Psoas muscle (tissue), 8 donors: ENCODE data around the gene CFAP141. TPM values are rescaled to one million over a fixed set of nuclear protein-coding genes. Genes with fewer than 3 reads are reported as not detected.
A peak's percentile ranks its signal among the peaks of the same experiment; 100 is the strongest.

ENCODE experiments used
- ATAC-seq, 4 donors: fragments of 200-7000 bp; cut with Tn5 transposase; one replicate each; pipeline ENCODE4 v1.9.1; 2020; ENCODE audit warnings: moderate library complexity in 3 of 4, mild to moderate bottlenecking in 2 of 4
- DNase-seq, 2 donors: peaks; one replicate each; pipeline ENCODE4 v3.0.0-alpha.2; 2020
- H3K27ac ChIP-seq: fragments of 200-600 bp; one replicate; pipeline ENCODE4 v1.8.0; 2022
- H3K27me3 ChIP-seq, 3 donors: fragments of 200-600 bp in 1 of 3; one replicate each; pipeline versions ENCODE4 v1.6.1 to v1.8.0; 2013 to 2022; ENCODE audit warnings: low read length in 2 of 3, mild to moderate bottlenecking in 2 of 3, moderate library complexity in 1 of 3; ENCODE audit not compliant: insufficient read depth in 3 of 3
- H3K36me3 ChIP-seq, 2 donors: fragments of 200-600 bp in 1 of 2; one replicate each; pipeline versions ENCODE4 v1.6.1 to v1.8.0; 2013 to 2022; ENCODE audit warnings: low read depth in 1 of 2, mild to moderate bottlenecking in 1 of 2, moderate library complexity in 1 of 2; ENCODE audit not compliant: insufficient read depth in 1 of 2
- H3K4me1 ChIP-seq: fragments of 200-600 bp; one replicate; pipeline ENCODE4 v1.8.0; 2022
- H3K4me3 ChIP-seq: fragments of 200-600 bp; one replicate; pipeline ENCODE4 v1.8.0; 2022; ENCODE audit warnings: mild to moderate bottlenecking
- H3K9me3 ChIP-seq: fragments of 200-600 bp; one replicate; pipeline ENCODE4 v1.8.0; 2022
- whole genome bisulfite sequencing, 3 donors: extraction: QIAGEN DNeasy Blood & Tissue Kit; methylation state at CpG; one replicate each; pipeline versions ENCODE4 v1.1.6 to v1.1.7; 2013; 5-methylcytosine and 5-hydroxymethylcytosine counted together
- intact Hi-C, 2 donors: fragments of 100-400 bp; cut with DNase I; formaldehyde crosslinking; loops; one replicate each; pipeline versions ENCODE4 v1.11.0 to v1.14.2; 2022
- polyA plus RNA-seq, 3 donors: library from polyadenylated mRNA; stranded (reverse); fragments of 200-250 nt; gene quantifications; one replicate each; pipeline ENCODE4 v1.2.3, GENCODE V29; 2013
- total RNA-seq, 4 donors: library from RNA; stranded (reverse); fragmentation: NEBNext Ultra II Directional in 2 of 4; extraction: Animal tissue kit (Norgen Biotek cat#: 25700) in 2 of 4; gene quantifications; one replicate each; pipeline versions ENCODE4 v1.2.1 to v1.2.4, GENCODE V29; 2021 to 2023
- TF ChIP-seq, protein P1 (sequence below): fragments of 200-600 bp; IDR thresholded peaks from one replicate; pipeline ENCODE4 v1.8.0; 2022; ENCODE audit warnings: antibody characterized with exemption
- donor health status: healthy with polysubstance abuse.
- donor health status: DM: no; HTN: no; CAD: no; lungs with moderate emphysema.
- donor health status: Bipolar disorder and iron deficiency.
- donor health status: healthy.
- donor health status: DM: yes; HTN: yes; CAD: no.
- donor health status: DM: no; HTN: no; CAD: no.
- donor health status: DM: no; HTN: no; CAD: no.
- donor health status: DM: yes; HTN: yes; CAD: no.

CFAP141 gene
- total and polyA plus RNA-seq, 7 donors, result not detected

DNA sequence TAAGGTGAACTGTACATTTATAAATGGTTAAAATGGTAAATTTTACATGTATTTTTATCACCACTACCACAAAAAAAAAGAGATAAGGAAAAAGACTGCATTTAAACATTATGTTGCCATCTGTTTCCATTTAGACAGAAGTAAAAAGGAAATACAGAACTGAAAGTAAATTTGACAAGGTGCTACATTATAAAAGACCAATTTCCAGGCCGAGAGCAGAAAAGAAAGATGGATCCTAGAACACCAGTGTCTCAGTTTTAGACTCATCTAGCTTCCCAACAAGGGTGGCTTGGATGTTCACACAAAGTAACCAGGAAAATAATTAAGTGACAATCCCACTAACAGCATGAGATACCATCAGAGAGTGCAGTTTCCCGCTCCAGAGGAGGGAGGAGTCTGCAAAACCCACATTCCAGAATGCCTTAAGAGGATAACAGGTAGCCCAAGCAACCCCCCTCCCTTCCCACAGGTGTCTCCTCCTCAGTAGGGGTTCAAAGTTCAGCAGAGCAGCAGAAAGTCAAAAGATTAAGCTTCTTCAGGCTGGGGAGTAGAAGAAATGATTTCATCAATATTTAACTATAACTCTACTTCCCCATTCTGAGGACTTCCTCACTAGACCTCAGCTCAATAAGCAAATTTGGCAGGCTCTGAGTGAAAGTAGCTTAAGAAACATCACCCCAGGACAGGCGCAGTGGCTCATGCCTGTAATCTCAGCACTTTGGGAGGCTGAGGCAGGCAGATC lies 26.0 kb downstream of the CFAP141 start:
- Histone ChIP-seq H3K27ac (peak overlapping the region; percentile 60), H3K4me1 (peaks cover 71% of the 10 kb centered on the region), H3K27me3 (no peaks in the 10 kb centered on the region), H3K9me3 (no peaks in the 10 kb centered on the region), H3K4me3 (peak overlapping the region; percentile 76), H3K36me3 (peaks cover 16 to 53% of the 10 kb centered on the region in 2 donors)
- TF ChIP-seq, protein P1, sequence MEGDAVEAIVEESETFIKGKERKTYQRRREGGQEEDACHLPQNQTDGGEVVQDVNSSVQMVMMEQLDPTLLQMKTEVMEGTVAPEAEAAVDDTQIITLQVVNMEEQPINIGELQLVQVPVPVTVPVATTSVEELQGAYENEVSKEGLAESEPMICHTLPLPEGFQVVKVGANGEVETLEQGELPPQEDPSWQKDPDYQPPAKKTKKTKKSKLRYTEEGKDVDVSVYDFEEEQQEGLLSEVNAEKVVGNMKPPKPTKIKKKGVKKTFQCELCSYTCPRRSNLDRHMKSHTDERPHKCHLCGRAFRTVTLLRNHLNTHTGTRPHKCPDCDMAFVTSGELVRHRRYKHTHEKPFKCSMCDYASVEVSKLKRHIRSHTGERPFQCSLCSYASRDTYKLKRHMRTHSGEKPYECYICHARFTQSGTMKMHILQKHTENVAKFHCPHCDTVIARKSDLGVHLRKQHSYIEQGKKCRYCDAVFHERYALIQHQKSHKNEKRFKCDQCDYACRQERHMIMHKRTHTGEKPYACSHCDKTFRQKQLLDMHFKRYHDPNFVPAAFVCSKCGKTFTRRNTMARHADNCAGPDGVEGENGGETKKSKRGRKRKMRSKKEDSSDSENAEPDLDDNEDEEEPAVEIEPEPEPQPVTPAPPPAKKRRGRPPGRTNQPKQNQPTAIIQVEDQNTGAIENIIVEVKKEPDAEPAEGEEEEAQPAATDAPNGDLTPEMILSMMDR, result no peak
- intact Hi-C loops, result no loop called here
- ATAC-seq (no peak), DNase-seq (no peak)
- WGBS, 3 donors, result 66 to 74% (median 72%) methylated on average over 3 of the region's 3 CpGs

- Histone ChIP-seq H3K4me3 (peak overlapping the region; percentile 76), H3K27ac (peak overlapping the region; percentile 60), H3K36me3 (peaks cover 20 to 62% of the 10 kb centered on the region in 2 donors), H3K9me3 (no peaks in the 10 kb centered on the region), H3K27me3 (no peaks in the 10 kb centered on the region), H3K4me1 (peaks cover 71% of the 10 kb centered on the region)
- 54 to 61% (median 60%) methylated on average over 10 of the region's 10 CpGs for WGBS, 3 donors
- ATAC-seq, result no peak
- no peak for DNase-seq
- intact Hi-C loops, result no loop called here
- TF ChIP-seq, protein P1, result no peak
Measured at GRCh38 chr1:154178911-154179811, 27.0 kb downstream of the CFAP141 start.

GRCh38 chr1:154178013-154178412 lies 28.1 kb downstream of the CFAP141 start:
- 45 to 66% (median 53%) methylated on average over 2 of the region's 2 CpGs for WGBS, 3 donors
- no peaks in the 10 kb centered on the region for H3K27me3 ChIP-seq
- ATAC-seq, result no peak
- TF ChIP-seq, protein P1, result no peak
- H3K27ac ChIP-seq, result no peak overlapping the region
- no peak overlapping the region for H3K4me3 ChIP-seq
- peaks cover 23 to 74% of the 10 kb centered on the region in 2 donors for H3K36me3 ChIP-seq
- H3K4me1 ChIP-seq, result peaks cover 66% of the 10 kb centered on the region
- intact Hi-C loops, result no loop called here
- no peaks in the 10 kb centered on the region for H3K9me3 ChIP-seq
- DNase-seq, result no peak

- peaks cover 32 to 91% of the 10 kb centered on the region in 2 donors for H3K36me3 ChIP-seq
- intact Hi-C loops, result no loop called here
Measured at GRCh38 chr1:154176337-154176736, 29.8 kb downstream of the CFAP141 start.

More at GRCh38 chr1:154176337-154176736, 29.8 kb downstream of the CFAP141 start:
- Histone ChIP-seq H3K27me3 (no peaks in the 10 kb centered on the region), H3K4me3 (no peak overlapping the region), H3K27ac (no peak overlapping the region), H3K4me1 (peaks cover 58% of the 10 kb centered on the region), H3K9me3 (no peaks in the 10 kb centered on the region)
- ATAC-seq, result no peak
- WGBS, 3 donors, result 40 to 45% (median 43%) methylated on average over 2 of the region's 2 CpGs
- DNase-seq, result no peak
- TF ChIP-seq, protein P1, result no peak
